Mesodermal cell (in vitro differentiated cells): Measurements from ENCODE around the gene CAMKK2.
"Not testable (repeated sequence)": the region's sequence is repeated elsewhere in the genome, so short reads cannot be mapped to it uniquely, and the experiment has no call there.

Source experiments
- H3K27ac ChIP-seq: 2 replicates; pipeline ENCODE4 v1.7.0; 2013; ENCODE audit warnings: mild to moderate bottlenecking, low read depth, low read length, moderate library complexity; ENCODE audit not compliant: severe bottlenecking
- H3K36me3 ChIP-seq: 2 replicates; pipeline ENCODE4 v1.7.1; 2013; ENCODE audit warnings: mild to moderate bottlenecking, low read length, moderate library complexity; ENCODE audit not compliant: control insufficient read depth, insufficient read depth
- H3K4me1 ChIP-seq: one replicate; pipeline ENCODE4 v1.7.1; 2013; ENCODE audit warnings: mild to moderate bottlenecking, low read length; ENCODE audit not compliant: insufficient read depth, control insufficient read depth, poor library complexity, severe bottlenecking
- H3K4me3 ChIP-seq: 2 replicates; pipeline ENCODE4 v1.7.0; 2013; ENCODE audit warnings: low read length, control low read depth, mild to moderate bottlenecking; ENCODE audit not compliant: insufficient read depth, poor library complexity, severe bottlenecking; ENCODE audit errors: extremely low read depth
- H3K9me3 ChIP-seq: 2 replicates; pipeline ENCODE4 v1.7.1; 2013; ENCODE audit warnings: mild to moderate bottlenecking, low read length, moderate library complexity; ENCODE audit not compliant: control insufficient read depth
- WGBS, 2 experiments: methylation state at CpG; one replicate each; pipeline ENCODE4 v1.1.5; 2013; ENCODE audit warnings: missing lambda C conversion rate in 2 of 2; ENCODE audit not compliant: insufficient coverage in 2 of 2; 5-methylcytosine and 5-hydroxymethylcytosine counted together

Gene CAMKK2

DNA sequence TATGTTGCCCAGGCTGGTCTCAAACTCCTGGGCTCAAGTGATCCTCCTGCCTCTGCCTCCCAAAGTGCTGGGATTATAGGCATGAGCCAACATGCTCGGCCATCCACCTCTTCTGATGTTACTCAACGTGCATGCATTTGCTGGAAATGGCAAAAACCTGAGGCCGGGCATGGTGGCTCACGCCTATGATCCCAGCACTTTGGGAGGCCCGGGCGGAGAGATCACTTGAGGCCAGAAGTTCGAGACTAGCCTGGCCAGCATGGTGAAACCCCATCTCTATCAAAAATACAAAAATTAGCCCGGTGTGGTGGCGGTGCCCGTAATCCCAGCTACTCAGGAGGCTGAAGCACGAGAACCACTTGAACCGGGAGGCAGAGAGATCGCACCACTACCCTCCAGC is 1.9 kb upstream of the CAMKK2 start:
- 93 to 100% methylated on average over 10 to 11 of the region's 13 CpGs for WGBS, 2 experiments
- H3K27ac ChIP-seq, H3K9me3 ChIP-seq, H3K36me3 ChIP-seq, H3K4me3 ChIP-seq, H3K4me1 ChIP-seq: not testable (repeated sequence)

GRCh38 chr12:121297435-121297991 is 1.0 kb upstream of the CAMKK2 start:
- Histone ChIP-seq H3K4me3 (peak overlapping the region; percentile 61), H3K36me3 (peaks cover 10% of the 10 kb centered on the region), H3K27ac (no peak overlapping the region), H3K9me3 (no peaks in the 10 kb centered on the region), H3K4me1 (peaks cover 4% of the 10 kb centered on the region)
- 11 to 18% methylated on average over 14 to 19 of the region's 21 CpGs for WGBS, 2 experiments

- Histone ChIP-seq H3K27ac (peak overlapping the region; percentile 10), H3K36me3 (peaks cover 16% of the 10 kb centered on the region)
- WGBS, 2 experiments = 1% methylated on average over 45 to 49 of the region's 55 CpGs
These were observed 527 bp downstream of the CAMKK2 start for GRCh38 chr12:121295746-121296617.

DNA sequence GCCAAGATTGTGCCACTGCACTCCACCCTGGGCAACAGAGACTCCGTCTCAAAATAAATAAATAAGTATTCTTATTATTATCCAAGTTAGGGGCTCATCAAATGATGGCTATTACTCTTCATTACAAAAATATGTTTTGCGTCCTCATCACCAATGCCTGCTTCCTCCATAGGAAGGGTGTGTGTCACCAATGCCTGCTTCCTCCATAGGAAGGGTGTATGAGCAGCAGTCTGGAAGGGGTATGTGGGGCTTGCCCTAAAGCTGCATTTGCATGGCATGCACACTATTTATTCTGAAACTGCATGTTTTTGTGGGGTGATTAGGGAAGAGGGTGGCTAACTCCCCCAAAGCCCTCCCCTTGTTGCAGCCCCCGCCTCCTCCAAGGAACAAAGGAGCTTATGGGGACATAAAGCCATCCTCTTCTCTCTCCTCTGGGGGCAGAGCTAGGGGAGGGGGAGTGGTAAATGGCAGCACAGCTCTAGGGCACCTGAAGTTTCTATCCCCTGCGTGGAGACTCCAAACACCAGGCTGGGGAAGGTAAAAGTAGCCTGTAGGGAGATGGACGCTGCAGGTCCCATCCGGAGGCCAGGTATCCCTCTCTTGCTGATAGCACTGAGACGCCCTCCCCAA is 1.3 kb downstream of the CAMKK2 start:
- H3K4me3 ChIP-seq = peak overlapping the region; percentile 87
- peaks cover 20% of the 10 kb centered on the region for H3K36me3 ChIP-seq
- no peaks in the 10 kb centered on the region for H3K9me3 ChIP-seq
- H3K27ac ChIP-seq = no peak overlapping the region
- 7 to 8% methylated on average over 3 of the region's 7 CpGs for WGBS, 2 experiments
- peaks cover 4% of the 10 kb centered on the region for H3K4me1 ChIP-seq

More at GRCh38 chr12:121295746-121296617, 527 bp downstream of the CAMKK2 start:
- H3K4me3 ChIP-seq = peak overlapping the region; percentile 87
- no peaks in the 10 kb centered on the region for H3K9me3 ChIP-seq
- H3K4me1 ChIP-seq = peaks cover 4% of the 10 kb centered on the region

GRCh38 chr12:121294151-121294889 is 2.2 kb downstream of the CAMKK2 start:
- Histone ChIP-seq H3K36me3 (peaks cover 25% of the 10 kb centered on the region), H3K4me1 (peaks cover 4% of the 10 kb centered on the region), H3K9me3 (no peaks in the 10 kb centered on the region), H3K27ac (no peak overlapping the region), H3K4me3 (no peak overlapping the region)
- WGBS, 2 experiments = 98 to 100% methylated on average over 1 to 8 of the region's 10 CpGs

- H3K9me3 ChIP-seq = no peaks in the 10 kb centered on the region
- peaks cover 4% of the 10 kb centered on the region for H3K4me1 ChIP-seq
- H3K4me3 ChIP-seq = no peak overlapping the region
- 100% methylated on average over 3 of the region's 4 CpGs for WGBS, 2 experiments
- H3K36me3 ChIP-seq = peaks cover 25% of the 10 kb centered on the region
- H3K27ac ChIP-seq = no peak overlapping the region
These were observed 2.9 kb downstream of the CAMKK2 start for GRCh38 chr12:121293603-121294002.

DNA sequence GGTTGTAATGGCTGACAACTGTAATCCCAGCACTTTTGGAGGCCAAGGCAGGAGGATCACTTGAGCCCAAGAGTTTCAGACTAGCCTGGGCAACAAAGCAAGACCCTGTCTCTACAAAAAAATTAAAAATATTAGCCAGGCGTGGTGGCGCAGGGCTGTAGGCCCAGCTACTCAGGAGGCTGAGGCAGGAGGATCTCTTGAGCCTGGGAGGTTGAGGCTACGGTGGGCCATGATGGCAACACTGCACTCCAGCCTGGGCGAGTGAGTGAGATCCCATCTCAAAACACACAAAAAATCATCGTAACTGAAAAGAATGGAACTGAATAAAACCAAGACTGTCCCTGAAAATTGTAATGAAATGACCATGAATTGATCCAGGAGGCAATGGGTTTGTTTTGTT is 6.1 kb downstream of the CAMKK2 start:
- peaks cover 25% of the 10 kb centered on the region for H3K36me3 ChIP-seq
- no peak overlapping the region for H3K27ac ChIP-seq
- H3K4me3 ChIP-seq = no peak overlapping the region
- H3K4me1 ChIP-seq = peaks cover under 1% of the 10 kb centered on the region
- 89 to 92% methylated on average over 2 to 5 of the region's 5 CpGs for WGBS, 2 experiments
- H3K9me3 ChIP-seq = no peaks in the 10 kb centered on the region

GRCh38 chr12:121289962-121290361 is 6.5 kb downstream of the CAMKK2 start:
- no peak overlapping the region for H3K4me3 ChIP-seq
- no peaks in the 10 kb centered on the region for H3K9me3 ChIP-seq
- 92 to 94% methylated on average over 4 to 6 of the region's 7 CpGs for WGBS, 2 experiments
- no peaks in the 10 kb centered on the region for H3K4me1 ChIP-seq
- H3K36me3 ChIP-seq = peaks cover 25% of the 10 kb centered on the region
- no peak overlapping the region for H3K27ac ChIP-seq

DNA sequence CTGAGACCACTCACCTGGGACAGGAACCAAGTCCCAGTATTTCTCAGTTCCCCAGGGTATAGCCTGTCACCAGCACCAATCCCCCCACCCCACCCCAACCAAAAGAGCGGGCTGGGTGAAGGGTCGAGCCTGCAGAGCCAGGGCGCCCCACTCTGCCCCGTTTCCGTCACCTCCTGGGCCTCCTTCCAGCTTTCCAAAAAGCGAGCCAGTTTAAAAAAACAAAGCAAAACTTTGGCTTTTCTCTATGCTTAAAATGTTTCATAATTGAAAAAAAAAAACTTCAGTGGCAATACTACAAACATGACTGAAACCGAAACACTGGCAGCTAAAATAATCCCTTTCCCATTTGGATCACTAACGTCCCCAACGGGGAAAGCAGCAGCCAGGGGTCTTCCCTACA is 7.5 kb downstream of the CAMKK2 start:
- Histone ChIP-seq H3K36me3 (peaks cover 21% of the 10 kb centered on the region), H3K9me3 (no peaks in the 10 kb centered on the region), H3K27ac (no peak overlapping the region), H3K4me1 (no peaks in the 10 kb centered on the region), H3K4me3 (no peak overlapping the region)
- WGBS, 2 experiments = 80 to 87% methylated on average over 1 to 6 of the region's 9 CpGs

DNA sequence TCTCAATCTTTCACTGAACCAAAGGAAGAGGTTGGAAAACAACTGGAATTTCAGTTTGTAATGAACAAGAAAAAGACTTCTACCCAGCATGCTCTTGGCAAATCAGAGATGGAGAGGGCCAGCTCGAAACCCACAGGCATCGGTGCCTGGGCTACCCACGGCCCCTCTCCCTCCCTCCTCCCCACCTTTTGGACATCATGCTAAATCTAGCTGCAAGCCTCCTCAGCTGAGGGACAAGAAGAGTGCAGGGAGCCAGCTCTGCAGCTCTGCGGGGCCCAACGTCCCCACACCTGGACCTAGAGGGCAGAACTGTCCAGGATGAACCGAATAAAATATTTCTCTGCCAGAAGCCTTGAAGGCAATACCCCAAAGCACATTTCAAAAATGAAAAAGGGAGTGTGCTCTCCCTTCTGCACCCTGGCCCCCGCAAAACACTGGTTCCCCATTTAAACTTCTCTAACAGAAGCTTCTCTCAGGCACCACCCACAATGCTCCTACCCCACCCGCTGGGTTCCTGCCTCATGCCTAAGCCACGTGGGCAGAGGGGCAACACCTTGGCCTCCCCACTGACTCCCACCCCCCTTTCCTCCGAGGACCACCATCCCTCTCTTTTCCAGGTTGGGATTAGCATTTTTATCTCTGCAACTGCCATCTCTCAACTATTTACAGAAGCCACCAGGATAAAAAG is 8.2 kb downstream of the CAMKK2 start:
- no peaks in the 10 kb centered on the region for H3K9me3 ChIP-seq
- peaks cover 25% of the 10 kb centered on the region for H3K36me3 ChIP-seq
- H3K4me3 ChIP-seq = no peak overlapping the region
- no peak overlapping the region for H3K27ac ChIP-seq
- no peaks in the 10 kb centered on the region for H3K4me1 ChIP-seq
- WGBS, 2 experiments = 58 to 59% methylated on average over 9 of the region's 10 CpGs
